HepG2 (cell line): ENCODE data around the gene RAET1L. TPM values are rescaled to one million over a fixed set of nuclear protein-coding genes. Genes with fewer than 3 reads are reported as not detected.

Experiments
- ATAC-seq: fragments of 200-7000 bp; cut with Tn5 transposase; 3 replicates; pipeline ENCODE4 v1.9.1; 2020; ENCODE audit warnings: mild to moderate bottlenecking, moderate library complexity
- BruUV-seq: library from RNA; stranded (reverse); fragments of 400-500 nt; replicated peaks from 2 replicates; lab custom pipeline; 2021; lab: Mats Ljungman, UMichigan
- CTCF ChIA-PET: fragments of 300-600 bp; formaldehyde crosslinking; extraction: SDS; loops from one replicate; lab custom pipeline; 2021; ENCODE audit warnings: low total read pairs, inconsistent platforms, low intra/inter-chr PET ratio; lab: Yijun Ruan, JAX
- POLR2A ChIA-PET: fragments of 350-600 bp; sonication (Branson Sonifier 250); formaldehyde crosslinking; loops from one replicate; lab custom pipeline; 2020; ENCODE audit warnings: antibody characterized with exemption, inconsistent platforms; lab: Yijun Ruan, JAX
- DNase-seq: peaks from one replicate; pipeline ENCODE4 v3.0.0-alpha.2; 2015; ENCODE audit warnings: low spot score
- FAIRE-seq: peaks from 3 replicates; lab custom pipeline; 2011; peaks lifted over from hg19 to GRCh38; lab: Jason Lieb, UNC
- H2AFZ ChIP-seq: one replicate; pipeline ENCODE4 v1.6.1; 2011; ENCODE audit warnings: low read length, inconsistent platforms
- H3K27ac ChIP-seq: fragments of 300-600 bp; 3 replicates; pipeline ENCODE4 v1.8.0; 2011; ENCODE audit warnings: mixed run types, mild to moderate bottlenecking, mixed read lengths, low read length, inconsistent platforms; ENCODE audit not compliant: insufficient read depth; ENCODE audit errors: extremely low read length
- H3K27me3 ChIP-seq, 2 experiments: fragments of 200-600 bp in 1 of 2; 2 replicates in 1 of 2; 3 replicates in 1 of 2; pipeline versions ENCODE4 v1.6.0 to v1.8.0; 2011; ENCODE audit warnings: low read length in 2 of 2, mild to moderate bottlenecking in 2 of 2, moderate library complexity in 2 of 2, inconsistent platforms in 1 of 2; ENCODE audit not compliant: insufficient read depth in 2 of 2, control insufficient read depth in 1 of 2
- H3K36me3 ChIP-seq, 2 experiments: fragments of 200-600 bp in 1 of 2; replicated peaks in 1 of 2; 2 replicates in 1 of 2; 3 replicates in 1 of 2; pipeline versions ENCODE4 v1.5.1 to v1.8.0; 2011; ENCODE audit warnings: low read length in 2 of 2, inconsistent platforms in 1 of 2; ENCODE audit not compliant: insufficient read depth in 2 of 2, control insufficient read depth in 1 of 2
- H3K4me1 ChIP-seq: 2 replicates; pipeline ENCODE4 v1.5.1; 2012; ENCODE audit warnings: low read length, inconsistent platforms; ENCODE audit not compliant: insufficient read depth
- H3K4me2 ChIP-seq: 2 replicates; pipeline ENCODE4 v1.6.0; 2011; ENCODE audit warnings: low read depth, low read length, inconsistent platforms
- H3K4me3 ChIP-seq, 3 experiments: fragments of 200-600 bp in 1 of 3; sonication (generic), shearing (Covaris generic) in 1 of 3; replicated peaks in 1 of 3; 2 replicates each; pipeline ENCODE4 v1.5.1; 2011 to 2016; ENCODE audit warnings: low read length in 3 of 3, inconsistent platforms in 2 of 3, low read depth in 2 of 3, mild to moderate bottlenecking in 2 of 3, control low read depth in 1 of 3, mixed read lengths in 1 of 3; ENCODE audit not compliant: insufficient read depth in 1 of 3
- H3K79me2 ChIP-seq: one replicate; pipeline ENCODE4 v1.6.1; 2011; ENCODE audit warnings: low read length, inconsistent platforms; ENCODE audit not compliant: insufficient read depth
- H3K9ac ChIP-seq: 2 replicates; pipeline ENCODE4 v1.6.0; 2011; ENCODE audit warnings: mild to moderate bottlenecking, low read depth, low read length, inconsistent platforms; ENCODE audit not compliant: insufficient read depth
- H3K9me3 ChIP-seq: 2 replicates; pipeline ENCODE4 v1.5.1; 2012; ENCODE audit warnings: mild to moderate bottlenecking, low read length
- H4K20me1 ChIP-seq: 2 replicates; pipeline ENCODE4 v1.6.0; 2011; ENCODE audit warnings: inconsistent platforms, mild to moderate bottlenecking, low read length, moderate library complexity; ENCODE audit not compliant: insufficient read depth
- AHR ChIP-seq: IDR thresholded peaks from 2 replicates; pipeline ENCODE4 v1.6.1; 2018; ENCODE audit warnings: missing genetic modification reagents, missing compliant biosample characterization
- AKAP8 ChIP-seq: sonication (generic); formaldehyde crosslinking; IDR thresholded peaks from 2 replicates; pipeline ENCODE4 v1.5.1; 2020; ENCODE audit warnings: mild to moderate bottlenecking, missing genetic modification reagents
- ATF4 ChIP-seq, 2 experiments: fragments of 450-650 bp in 1 of 2; sonication (generic) in 1 of 2; formaldehyde crosslinking; IDR thresholded peaks; 2 replicates each; pipeline versions ENCODE4 v1.5.0 to v1.8.0; 2020 to 2022; ENCODE audit warnings: mild to moderate bottlenecking in 1 of 2, missing genetic modification reagents in 1 of 2
- CEBPZ ChIP-seq: IDR thresholded peaks from 2 replicates; pipeline ENCODE4 v1.6.1; 2012; ENCODE audit warnings: low read length, improper control_type of control experiment
- FOXP1 ChIP-seq, 2 experiments: fragments of 450-650 bp in 1 of 2; IDR thresholded peaks; 2 replicates each; pipeline ENCODE4 v1.6.1; 2017 to 2018; ENCODE audit warnings: antibody characterized with exemption in 1 of 2
- ISL2 ChIP-seq: sonication (generic); formaldehyde crosslinking; IDR thresholded peaks from 2 replicates; pipeline ENCODE4 v1.5.0; 2020; ENCODE audit warnings: missing genetic modification reagents
- KLF11 ChIP-seq: IDR thresholded peaks from 2 replicates; pipeline ENCODE4 v1.6.1; 2016; ENCODE audit warnings: missing compliant biosample characterization
- YY1 ChIP-seq: IDR thresholded peaks from 2 replicates; pipeline ENCODE4 v1.6.1; 2011; ENCODE audit warnings: low read length, low read depth, moderate library complexity, mild to moderate bottlenecking; ENCODE audit not compliant: insufficient read depth, insufficient replicate concordance
- ZFP62 ChIP-seq: sonication (generic); formaldehyde crosslinking; IDR thresholded peaks from 2 replicates; pipeline ENCODE4 v1.4.0; 2020; ENCODE audit warnings: missing genetic modification reagents
- ZNF136 ChIP-seq: sonication (generic); formaldehyde crosslinking; IDR thresholded peaks from 2 replicates; pipeline ENCODE4 v1.8.1; 2022; ENCODE audit warnings: low read depth, mild to moderate bottlenecking, moderate library complexity, missing genetic modification reagents
- ZNF230 ChIP-seq: sonication (generic); formaldehyde crosslinking; IDR thresholded peaks from 2 replicates; pipeline ENCODE4 v1.4.0; 2020; ENCODE audit warnings: mild to moderate bottlenecking, missing genetic modification reagents
- ZNF251 ChIP-seq: sonication (generic); formaldehyde crosslinking; IDR thresholded peaks from 2 replicates; pipeline ENCODE4 v1.9.0; 2021; ENCODE audit warnings: mild to moderate bottlenecking, missing genetic modification reagents
- ZNF296 ChIP-seq: sonication (generic); formaldehyde crosslinking; conservative IDR thresholded peaks from 2 replicates; pipeline ENCODE4 v1.5.0; 2020; ENCODE audit warnings: mild to moderate bottlenecking, missing genetic modification reagents
- WGBS: methylation state at CpG from one replicate; pipeline ENCODE4 v1.1.6; 2017; ENCODE audit warnings: low lambda C conversion rate; 5-methylcytosine and 5-hydroxymethylcytosine counted together
- in situ Hi-C: cut with HindIII; loops from 2 replicates; pipeline ENCODE4 v1.10.0; 2017; ENCODE audit warnings: low pct_unique_long_range_greater_than_20kb; ENCODE audit not compliant: extremely low pct_ligation_motif_present
- intact Hi-C: fragments of 100-400 bp; cut with micrococcal nuclease; formaldehyde crosslinking; loops from one replicate; pipeline ENCODE4 v1.10.0; 2022; ENCODE audit not compliant: unreplicated experiment
- polyA plus RNA-seq, 8 experiments: library from polyadenylated mRNA; depleted of rRNA in 3 of 8; stranded (reverse) in 7 of 8; unstranded in 1 of 8; fragments of >200 nt; fragmentation: Illumina TruSeq in 4 of 8; extraction: Trizol in 4 of 8; gene quantifications; 2 replicates each; pipeline versions ENCODE4 v1.2.1 to v1.2.3, GENCODE V29; 2011 to 2016; ENCODE audit warnings: low read depth in 4 of 8, missing spikeins in 1 of 8, mixed read lengths in 1 of 8; ENCODE audit not compliant: insufficient read depth in 1 of 8
- total RNA-seq, 5 experiments: library from RNA; depleted of rRNA; stranded (reverse); fragments of >200 nt; fragmentation: Illumina TruSeq; extraction: Trizol; gene quantifications; 2 replicates each; pipeline ENCODE4 v1.2.3, GENCODE V29; 2016; ENCODE audit warnings: low read depth in 1 of 5
- TF ChIP-seq, protein P1 (sequence below): sonication (generic); formaldehyde crosslinking; IDR thresholded peaks from 2 replicates; pipeline ENCODE4 v1.5.0; 2020; ENCODE audit warnings: missing genetic modification reagents
- TF ChIP-seq, protein P2 (sequence below): sonication (generic); formaldehyde crosslinking; IDR thresholded peaks from 2 replicates; pipeline ENCODE4 v1.4.0; 2020; ENCODE audit warnings: mild to moderate bottlenecking, missing genetic modification reagents

The RAET1L gene
- total and polyA plus RNA-seq, 2 of the 13 experiments (the other 11 are each of a cell fraction or from before 2014, with no cell fraction given) = not detected

- H3K4me2 ChIP-seq = no peak overlapping the region
- no peaks in the 10 kb centered on the region for H4K20me1 ChIP-seq
- H3K27ac ChIP-seq = no peak overlapping the region
- H2AFZ ChIP-seq = no peak overlapping the region
- no peak overlapping the region for H3K9ac ChIP-seq
- H3K4me1 ChIP-seq = no peaks in the 10 kb centered on the region
- POLR2A ChIA-PET = no interaction called here
- H3K36me3 ChIP-seq = no peaks in the 10 kb centered on the region
- in situ Hi-C loops (no loop called here), intact Hi-C loops (no loop called here)
- ATAC-seq = no peak
- DNase-seq = no peak
- 41% methylated on average over 24 of the region's 29 CpGs for WGBS
- no peak for FAIRE-seq
- TF ChIP-seq AKAP8 (CRISPR knock-in tag) (no peak), AHR (CRISPR knock-in tag) (no peak), CEBPZ (no peak), ISL2 (CRISPR knock-in tag) (no peak), ZNF230 (CRISPR knock-in tag) (no peak), ATF4 (CRISPR knock-in tag; IDR thresholded peaks at IDR 0.05) (no peak), ZFP62 (no peak), ZNF136 (no peak), KLF11 (no peak), ZNF251 (no peak), YY1 (no peak), ZNF296 (CRISPR knock-in tag) (no peak), FOXP1 (IDR thresholded peaks at IDR 0.05) (no peak), FOXP1 (CRISPR knock-in tag; IDR thresholded peaks at IDR 0.05) (no peak)
- TF ChIP-seq, protein P1, sequence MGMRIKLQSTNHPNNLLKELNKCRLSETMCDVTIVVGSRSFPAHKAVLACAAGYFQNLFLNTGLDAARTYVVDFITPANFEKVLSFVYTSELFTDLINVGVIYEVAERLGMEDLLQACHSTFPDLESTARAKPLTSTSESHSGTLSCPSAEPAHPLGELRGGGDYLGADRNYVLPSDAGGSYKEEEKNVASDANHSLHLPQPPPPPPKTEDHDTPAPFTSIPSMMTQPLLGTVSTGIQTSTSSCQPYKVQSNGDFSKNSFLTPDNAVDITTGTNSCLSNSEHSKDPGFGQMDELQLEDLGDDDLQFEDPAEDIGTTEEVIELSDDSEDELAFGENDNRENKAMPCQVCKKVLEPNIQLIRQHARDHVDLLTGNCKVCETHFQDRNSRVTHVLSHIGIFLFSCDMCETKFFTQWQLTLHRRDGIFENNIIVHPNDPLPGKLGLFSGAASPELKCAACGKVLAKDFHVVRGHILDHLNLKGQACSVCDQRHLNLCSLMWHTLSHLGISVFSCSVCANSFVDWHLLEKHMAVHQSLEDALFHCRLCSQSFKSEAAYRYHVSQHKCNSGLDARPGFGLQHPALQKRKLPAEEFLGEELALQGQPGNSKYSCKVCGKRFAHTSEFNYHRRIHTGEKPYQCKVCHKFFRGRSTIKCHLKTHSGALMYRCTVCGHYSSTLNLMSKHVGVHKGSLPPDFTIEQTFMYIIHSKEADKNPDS (CRISPR knock-in tag) = no peak
- TF ChIP-seq, protein P2, sequence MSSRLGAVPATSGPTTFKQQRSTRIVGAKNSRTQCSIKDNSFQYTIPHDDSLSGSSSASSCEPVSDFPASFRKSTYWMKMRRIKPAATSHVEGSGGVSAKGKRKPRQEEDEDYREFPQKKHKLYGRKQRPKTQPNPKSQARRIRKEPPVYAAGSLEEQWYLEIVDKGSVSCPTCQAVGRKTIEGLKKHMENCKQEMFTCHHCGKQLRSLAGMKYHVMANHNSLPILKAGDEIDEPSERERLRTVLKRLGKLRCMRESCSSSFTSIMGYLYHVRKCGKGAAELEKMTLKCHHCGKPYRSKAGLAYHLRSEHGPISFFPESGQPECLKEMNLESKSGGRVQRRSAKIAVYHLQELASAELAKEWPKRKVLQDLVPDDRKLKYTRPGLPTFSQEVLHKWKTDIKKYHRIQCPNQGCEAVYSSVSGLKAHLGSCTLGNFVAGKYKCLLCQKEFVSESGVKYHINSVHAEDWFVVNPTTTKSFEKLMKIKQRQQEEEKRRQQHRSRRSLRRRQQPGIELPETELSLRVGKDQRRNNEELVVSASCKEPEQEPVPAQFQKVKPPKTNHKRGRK (CRISPR knock-in tag) = no peak
- CTCF ChIA-PET = no interaction called here
- H3K27me3 ChIP-seq = peaks cover 7 to 67% of the 10 kb centered on the region in 2 experiments
- H3K4me3 ChIP-seq = no peak overlapping the region
- H3K79me2 ChIP-seq = no peaks in the 10 kb centered on the region
- BruUV-seq = no TSS peak
- no peaks in the 10 kb centered on the region for H3K9me3 ChIP-seq
Observed at GRCh38 chr6:150057501-150057951, 32.2 kb upstream of the RAET1L start.
